Measurements from ENCODE around the gene CDKN2C.

- TF ChIP-seq CTCF (IDR thresholded peaks at IDR 0.05): no peak
- TF ChIP-seq POLR2A (IDR thresholded peaks at IDR 0.05): no peak
- TF ChIP-seq POLR2AphosphoS5 (IDR thresholded peaks at IDR 0.05): no peak
- no peak for TF ChIP-seq EP300 (IDR thresholded peaks at IDR 0.05)
Measured at GRCh38 chr1:50942334-50942733, 27.7 kb upstream of the CDKN2C start.

Data from upper lobe of left lung (tissue), 4 donors.